Endodermal cell (in vitro differentiated cells): Measurements from ENCODE around the gene DICER1. TPM values are rescaled to one million over a fixed set of nuclear protein-coding genes. Genes with fewer than 3 reads are reported as not detected.

Source experiments
- DNase-seq: peaks from one replicate; pipeline ENCODE4 v3.0.0-alpha.2; 2017
- H3K27ac ChIP-seq: 2 replicates; pipeline ENCODE4 v1.5.1; 2013; ENCODE audit warnings: mild to moderate bottlenecking, low read depth, low read length, moderate library complexity
- H3K27me3 ChIP-seq: 2 replicates; pipeline ENCODE4 v1.6.1; 2013; ENCODE audit warnings: mild to moderate bottlenecking, low read length, moderate library complexity; ENCODE audit not compliant: insufficient read depth, control insufficient read depth, poor library complexity, severe bottlenecking
- H3K36me3 ChIP-seq: 2 replicates; pipeline ENCODE4 v1.7.0; 2013; ENCODE audit warnings: mild to moderate bottlenecking, low read length, moderate library complexity; ENCODE audit not compliant: control insufficient read depth, insufficient read depth
- H3K4me1 ChIP-seq: one replicate; pipeline ENCODE4 v1.7.0; 2013; ENCODE audit warnings: low read length; ENCODE audit not compliant: control insufficient read depth, insufficient read depth
- H3K4me3 ChIP-seq: 2 replicates; pipeline ENCODE4 v1.5.1; 2013; ENCODE audit warnings: mild to moderate bottlenecking, low read length, moderate library complexity
- H3K9ac ChIP-seq: 2 replicates; pipeline ENCODE4 v1.6.1; 2013; ENCODE audit warnings: mild to moderate bottlenecking, low read length, moderate library complexity; ENCODE audit not compliant: poor library complexity, severe bottlenecking; ENCODE audit errors: extremely low read depth
- H3K9me3 ChIP-seq: 2 replicates; pipeline ENCODE4 v1.6.1; 2013; ENCODE audit warnings: mild to moderate bottlenecking, low read length, moderate library complexity; ENCODE audit not compliant: control insufficient read depth
- H3K27ac Mint-ChIP-seq: 2 replicates; pipeline ENCODE4 v1.8.0; 2020; ENCODE audit warnings: mixed read lengths
- H3K27me3 Mint-ChIP-seq: 2 replicates; pipeline ENCODE4 v1.8.0; 2021; ENCODE audit warnings: mild to moderate bottlenecking, mixed read lengths; ENCODE audit not compliant: insufficient read depth
- H3K36me3 Mint-ChIP-seq: 2 replicates; pipeline ENCODE4 v1.8.0; 2020; ENCODE audit warnings: low read depth, mixed read lengths
- H3K4me1 Mint-ChIP-seq: 2 replicates; pipeline ENCODE4 v1.8.0; 2020; ENCODE audit warnings: mixed read lengths
- H3K4me3 Mint-ChIP-seq: 2 replicates; pipeline ENCODE4 v1.8.0; 2020; ENCODE audit warnings: mild to moderate bottlenecking, moderate library complexity, mixed read lengths
- H3K9me3 Mint-ChIP-seq: 2 replicates; pipeline ENCODE4 v1.8.0; 2020; ENCODE audit warnings: mild to moderate bottlenecking, mixed read lengths
- WGBS, 2 experiments: methylation state at CpG; one replicate each; pipeline versions ENCODE4 v1.1.5 to v1.1.7; 2013; ENCODE audit warnings: missing lambda C conversion rate in 2 of 2, mixed read lengths in 1 of 2; ENCODE audit not compliant: insufficient coverage in 1 of 2, insufficient read length in 1 of 2; 5-methylcytosine and 5-hydroxymethylcytosine counted together
- total RNA-seq, 2 donors: library from RNA; stranded (reverse); fragmentation: NEBNext Ultra II Directional in 1 of 2; extraction: Animal tissue kit (Norgen Biotek cat#: 25700) in 1 of 2; gene quantifications; 2 replicates in 1 of 2; 3 replicates in 1 of 2; pipeline ENCODE4 v1.2.1, GENCODE V29; 2021
- TF ChIP-seq, protein P1 (sequence below): fragments of 200-600 bp; sonication (generic); conservative IDR thresholded peaks from 2 replicates; pipeline ENCODE4 v1.5.0; 2021; ENCODE audit warnings: antibody characterized with exemption, mild to moderate bottlenecking

Gene DICER1
- total RNA-seq, 2 donors from 2014 or later = 66.1 to 69.2 TPM

GRCh38 chr14:95185033-95185766, 27.9 kb upstream of the DICER1 start:
- H3K4me1 Mint-ChIP-seq = peaks cover 15% of the 10 kb centered on the region
- H3K27ac Mint-ChIP-seq = no peak overlapping the region
- Histone ChIP-seq H3K4me1 (peaks cover 5% of the 10 kb centered on the region), H3K4me3 (no peak overlapping the region), H3K9me3 (peaks cover 8% of the 10 kb centered on the region), H3K36me3 (no peaks in the 10 kb centered on the region), H3K27me3 (no peaks in the 10 kb centered on the region), H3K9ac (no peak overlapping the region), H3K27ac (no peak overlapping the region)
- TF ChIP-seq, protein P1, sequence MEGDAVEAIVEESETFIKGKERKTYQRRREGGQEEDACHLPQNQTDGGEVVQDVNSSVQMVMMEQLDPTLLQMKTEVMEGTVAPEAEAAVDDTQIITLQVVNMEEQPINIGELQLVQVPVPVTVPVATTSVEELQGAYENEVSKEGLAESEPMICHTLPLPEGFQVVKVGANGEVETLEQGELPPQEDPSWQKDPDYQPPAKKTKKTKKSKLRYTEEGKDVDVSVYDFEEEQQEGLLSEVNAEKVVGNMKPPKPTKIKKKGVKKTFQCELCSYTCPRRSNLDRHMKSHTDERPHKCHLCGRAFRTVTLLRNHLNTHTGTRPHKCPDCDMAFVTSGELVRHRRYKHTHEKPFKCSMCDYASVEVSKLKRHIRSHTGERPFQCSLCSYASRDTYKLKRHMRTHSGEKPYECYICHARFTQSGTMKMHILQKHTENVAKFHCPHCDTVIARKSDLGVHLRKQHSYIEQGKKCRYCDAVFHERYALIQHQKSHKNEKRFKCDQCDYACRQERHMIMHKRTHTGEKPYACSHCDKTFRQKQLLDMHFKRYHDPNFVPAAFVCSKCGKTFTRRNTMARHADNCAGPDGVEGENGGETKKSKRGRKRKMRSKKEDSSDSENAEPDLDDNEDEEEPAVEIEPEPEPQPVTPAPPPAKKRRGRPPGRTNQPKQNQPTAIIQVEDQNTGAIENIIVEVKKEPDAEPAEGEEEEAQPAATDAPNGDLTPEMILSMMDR = no peak
- H3K36me3 Mint-ChIP-seq = peaks cover 5% of the 10 kb centered on the region
- WGBS, 2 experiments = 95 to 97% methylated on average over 10 to 12 of the region's 12 CpGs
- DNase-seq = no peak
- peaks cover 2% of the 10 kb centered on the region for H3K27me3 Mint-ChIP-seq
- H3K9me3 Mint-ChIP-seq = peaks cover 13% of the 10 kb centered on the region
- no peak overlapping the region for H3K4me3 Mint-ChIP-seq

DNA sequence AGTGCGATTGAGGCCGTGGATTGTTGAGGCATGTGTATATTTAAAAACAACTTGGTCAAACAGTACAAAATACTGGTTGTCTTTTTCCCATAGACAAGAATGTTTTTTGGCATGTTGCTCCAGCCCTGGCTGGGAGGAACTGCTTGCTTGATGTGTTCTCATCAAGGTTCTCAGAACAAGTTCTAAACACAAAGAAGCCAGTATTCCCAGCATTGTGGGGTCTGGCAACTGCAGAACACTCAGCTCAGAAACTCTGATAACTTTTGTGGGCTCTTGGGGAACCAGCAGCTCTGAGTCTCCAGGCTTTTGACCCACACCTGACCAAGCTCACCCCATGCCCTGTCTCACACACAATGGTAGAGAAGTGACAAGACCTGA, 27.1 kb upstream of the DICER1 start:
- no peak for DNase-seq
- H3K27ac Mint-ChIP-seq = no peak overlapping the region
- H3K9me3 ChIP-seq = peaks cover 8% of the 10 kb centered on the region
- H3K4me1 Mint-ChIP-seq = peaks cover 15% of the 10 kb centered on the region
- H3K4me3 Mint-ChIP-seq = no peak overlapping the region
- H3K4me1 ChIP-seq = peaks cover 5% of the 10 kb centered on the region
- no peak overlapping the region for H3K27ac ChIP-seq
- peaks cover 5% of the 10 kb centered on the region for H3K36me3 Mint-ChIP-seq
- TF ChIP-seq, protein P1 = no peak
- H3K9me3 Mint-ChIP-seq = peaks cover 13% of the 10 kb centered on the region
- no peak overlapping the region for H3K4me3 ChIP-seq
- H3K27me3 Mint-ChIP-seq = peaks cover 2% of the 10 kb centered on the region
- 87 to 100% methylated on average over 2 of the region's 2 CpGs for WGBS, 2 experiments
- no peak overlapping the region for H3K9ac ChIP-seq
- no peaks in the 10 kb centered on the region for H3K36me3 ChIP-seq
- H3K27me3 ChIP-seq = no peaks in the 10 kb centered on the region

DNA sequence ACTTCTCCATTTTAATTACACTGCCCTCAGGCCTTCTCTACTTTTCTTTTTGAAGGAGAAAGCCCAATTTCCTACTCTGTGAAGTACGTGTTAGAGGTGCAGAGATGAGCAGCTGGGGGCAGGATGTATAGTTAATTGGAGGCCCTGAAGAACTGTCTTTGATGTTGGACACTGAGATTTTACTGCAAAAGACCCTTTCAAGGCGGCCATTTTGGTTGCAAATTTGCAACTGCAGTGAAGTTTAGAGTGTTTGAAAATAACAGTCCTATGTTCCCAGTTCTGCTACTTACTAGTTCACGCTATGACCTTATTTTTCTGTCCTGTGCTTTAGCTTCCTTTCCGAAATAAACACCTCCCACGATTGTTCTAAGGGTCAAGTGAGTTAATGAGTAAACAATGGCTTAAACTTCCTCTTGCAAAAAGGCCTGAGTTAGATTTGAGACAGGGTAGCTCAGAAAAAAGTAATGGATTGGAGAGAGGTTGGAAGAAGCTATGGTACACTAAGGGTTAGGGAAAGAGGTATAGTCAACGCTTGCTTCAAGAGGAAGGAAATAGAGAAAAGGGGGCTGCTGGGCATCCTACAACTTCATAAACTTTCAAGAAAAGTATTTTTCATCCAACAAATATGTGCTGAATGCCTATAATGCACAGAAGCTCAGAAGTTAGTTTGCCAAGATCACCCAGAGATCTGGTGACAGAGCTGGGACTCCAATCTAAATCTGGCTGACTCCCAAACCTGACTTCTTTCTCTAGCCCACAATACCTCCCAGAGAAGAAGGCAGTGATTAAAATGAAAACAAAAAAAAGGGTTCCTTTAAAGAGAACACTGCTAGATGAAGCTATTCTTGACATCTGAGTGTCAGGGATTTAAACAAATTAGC, 26.4 kb upstream of the DICER1 start:
- peaks cover 5% of the 10 kb centered on the region for H3K4me1 ChIP-seq
- peaks cover 8% of the 10 kb centered on the region for H3K9me3 ChIP-seq
- TF ChIP-seq, protein P1 = no peak
- H3K4me3 ChIP-seq = peak overlapping the region; percentile 4
- peaks cover 5% of the 10 kb centered on the region for H3K36me3 Mint-ChIP-seq
- DNase-seq = no peak
- peak overlapping the region; percentile 20 for H3K27ac Mint-ChIP-seq
- H3K27ac ChIP-seq = no peak overlapping the region
- peaks cover 15% of the 10 kb centered on the region for H3K4me1 Mint-ChIP-seq
- peaks cover 11% of the 10 kb centered on the region for H3K9me3 Mint-ChIP-seq
- H3K27me3 ChIP-seq = no peaks in the 10 kb centered on the region
- H3K36me3 ChIP-seq = no peaks in the 10 kb centered on the region
- WGBS, 2 experiments = 80 to 83% methylated on average over 5 to 6 of the region's 6 CpGs
- H3K9ac ChIP-seq = no peak overlapping the region
- H3K27me3 Mint-ChIP-seq = peaks cover 1% of the 10 kb centered on the region
- peak overlapping the region; percentile 19 for H3K4me3 Mint-ChIP-seq
